Endodermal cell (in vitro differentiated cells): Measurements from ENCODE around the gene SULT1E1. TPM values are rescaled to one million over a fixed set of nuclear protein-coding genes. Genes with fewer than 3 reads are reported as not detected.

Source experiments
- DNase-seq: peaks from one replicate; pipeline ENCODE4 v3.0.0-alpha.2; 2017
- H3K27ac ChIP-seq: 2 replicates; pipeline ENCODE4 v1.5.1; 2013; ENCODE audit warnings: mild to moderate bottlenecking, low read depth, low read length, moderate library complexity
- H3K27me3 ChIP-seq: 2 replicates; pipeline ENCODE4 v1.6.1; 2013; ENCODE audit warnings: mild to moderate bottlenecking, low read length, moderate library complexity; ENCODE audit not compliant: insufficient read depth, control insufficient read depth, poor library complexity, severe bottlenecking
- H3K36me3 ChIP-seq: 2 replicates; pipeline ENCODE4 v1.7.0; 2013; ENCODE audit warnings: mild to moderate bottlenecking, low read length, moderate library complexity; ENCODE audit not compliant: control insufficient read depth, insufficient read depth
- H3K4me1 ChIP-seq: one replicate; pipeline ENCODE4 v1.7.0; 2013; ENCODE audit warnings: low read length; ENCODE audit not compliant: control insufficient read depth, insufficient read depth
- H3K4me3 ChIP-seq: 2 replicates; pipeline ENCODE4 v1.5.1; 2013; ENCODE audit warnings: mild to moderate bottlenecking, low read length, moderate library complexity
- H3K9ac ChIP-seq: 2 replicates; pipeline ENCODE4 v1.6.1; 2013; ENCODE audit warnings: mild to moderate bottlenecking, low read length, moderate library complexity; ENCODE audit not compliant: poor library complexity, severe bottlenecking; ENCODE audit errors: extremely low read depth
- H3K9me3 ChIP-seq: 2 replicates; pipeline ENCODE4 v1.6.1; 2013; ENCODE audit warnings: mild to moderate bottlenecking, low read length, moderate library complexity; ENCODE audit not compliant: control insufficient read depth
- H3K27ac Mint-ChIP-seq: 2 replicates; pipeline ENCODE4 v1.8.0; 2020; ENCODE audit warnings: mixed read lengths
- H3K27me3 Mint-ChIP-seq: 2 replicates; pipeline ENCODE4 v1.8.0; 2021; ENCODE audit warnings: mild to moderate bottlenecking, mixed read lengths; ENCODE audit not compliant: insufficient read depth
- H3K36me3 Mint-ChIP-seq: 2 replicates; pipeline ENCODE4 v1.8.0; 2020; ENCODE audit warnings: low read depth, mixed read lengths
- H3K4me1 Mint-ChIP-seq: 2 replicates; pipeline ENCODE4 v1.8.0; 2020; ENCODE audit warnings: mixed read lengths
- H3K4me3 Mint-ChIP-seq: 2 replicates; pipeline ENCODE4 v1.8.0; 2020; ENCODE audit warnings: mild to moderate bottlenecking, moderate library complexity, mixed read lengths
- H3K9me3 Mint-ChIP-seq: 2 replicates; pipeline ENCODE4 v1.8.0; 2020; ENCODE audit warnings: mild to moderate bottlenecking, mixed read lengths
- CTCF ChIP-seq: fragments of 200-600 bp; sonication (generic); conservative IDR thresholded peaks from 2 replicates; pipeline ENCODE4 v1.5.0; 2021; ENCODE audit warnings: antibody characterized with exemption, mild to moderate bottlenecking
- WGBS, 2 experiments: methylation state at CpG; one replicate each; pipeline versions ENCODE4 v1.1.5 to v1.1.7; 2013; ENCODE audit warnings: missing lambda C conversion rate in 2 of 2, mixed read lengths in 1 of 2; ENCODE audit not compliant: insufficient coverage in 1 of 2, insufficient read length in 1 of 2; 5-methylcytosine and 5-hydroxymethylcytosine counted together
- total RNA-seq, 2 donors: library from RNA; stranded (reverse); fragmentation: NEBNext Ultra II Directional in 1 of 2; extraction: Animal tissue kit (Norgen Biotek cat#: 25700) in 1 of 2; gene quantifications; 2 replicates in 1 of 2; 3 replicates in 1 of 2; pipeline ENCODE4 v1.2.1, GENCODE V29; 2021

SULT1E1 gene
- total RNA-seq, 2 donors from 2014 or later, result not detected

GRCh38 chr4:69896530-69897116, 36.7 kb upstream of the SULT1E1 start:
- Histone ChIP-seq H3K4me1 (no peaks in the 10 kb centered on the region), H3K9ac (no peak overlapping the region), H3K27me3 (no peaks in the 10 kb centered on the region), H3K27ac (no peak overlapping the region), H3K36me3 (no peaks in the 10 kb centered on the region), H3K9me3 (no peaks in the 10 kb centered on the region), H3K4me3 (no peak overlapping the region)
- no peaks in the 10 kb centered on the region for H3K36me3 Mint-ChIP-seq
- H3K4me3 Mint-ChIP-seq, result no peak overlapping the region
- DNase-seq, result no peak
- H3K9me3 Mint-ChIP-seq, result no peaks in the 10 kb centered on the region
- no peaks in the 10 kb centered on the region for H3K27me3 Mint-ChIP-seq
- peak; percentile 83 for TF ChIP-seq CTCF
- H3K27ac Mint-ChIP-seq, result no peak overlapping the region
- H3K4me1 Mint-ChIP-seq, result no peaks in the 10 kb centered on the region

GRCh38 chr4:69894721-69895120, 34.8 kb upstream of the SULT1E1 start:
- no peaks in the 10 kb centered on the region for H3K27me3 Mint-ChIP-seq

GRCh38 chr4:69894186-69894585, 34.2 kb upstream of the SULT1E1 start:
- Mint-ChIP-seq H3K27me3 (no peaks in the 10 kb centered on the region), H3K9me3 (no peaks in the 10 kb centered on the region), H3K4me1 (no peaks in the 10 kb centered on the region), H3K27ac (no peak overlapping the region), H3K4me3 (no peak overlapping the region), H3K36me3 (no peaks in the 10 kb centered on the region)
- no peaks in the 10 kb centered on the region for H3K36me3 ChIP-seq
- no peak for DNase-seq
- H3K4me1 ChIP-seq, result no peaks in the 10 kb centered on the region
- no peak overlapping the region for H3K27ac ChIP-seq
- no peaks in the 10 kb centered on the region for H3K27me3 ChIP-seq
- no peak overlapping the region for H3K9ac ChIP-seq
- no peak for TF ChIP-seq CTCF
- no peaks in the 10 kb centered on the region for H3K9me3 ChIP-seq
- H3K4me3 ChIP-seq, result no peak overlapping the region
- WGBS, 2 experiments, result 86 to 100% methylated on average over 1 to 5 of the region's 5 CpGs

More at GRCh38 chr4:69894721-69895120, 34.8 kb upstream of the SULT1E1 start:
- H3K4me3 ChIP-seq, result no peak overlapping the region
- no peak overlapping the region for H3K27ac ChIP-seq
- no peaks in the 10 kb centered on the region for H3K4me1 ChIP-seq
- WGBS, 2 experiments, result 92% methylated on average over 3 of the region's 3 CpGs; no CpG with 5 or more reads in 1 of the 2 experiments
- Mint-ChIP-seq H3K4me3 (no peak overlapping the region), H3K27ac (no peak overlapping the region), H3K36me3 (no peaks in the 10 kb centered on the region), H3K4me1 (no peaks in the 10 kb centered on the region), H3K9me3 (no peaks in the 10 kb centered on the region)
- no peaks in the 10 kb centered on the region for H3K9me3 ChIP-seq
- no peak overlapping the region for H3K9ac ChIP-seq
- TF ChIP-seq CTCF, result no peak
- H3K27me3 ChIP-seq, result no peaks in the 10 kb centered on the region
- H3K36me3 ChIP-seq, result no peaks in the 10 kb centered on the region
- DNase-seq, result no peak
